Measurements from ENCODE around the gene ZNF341.

Gene ZNF341

DNA sequence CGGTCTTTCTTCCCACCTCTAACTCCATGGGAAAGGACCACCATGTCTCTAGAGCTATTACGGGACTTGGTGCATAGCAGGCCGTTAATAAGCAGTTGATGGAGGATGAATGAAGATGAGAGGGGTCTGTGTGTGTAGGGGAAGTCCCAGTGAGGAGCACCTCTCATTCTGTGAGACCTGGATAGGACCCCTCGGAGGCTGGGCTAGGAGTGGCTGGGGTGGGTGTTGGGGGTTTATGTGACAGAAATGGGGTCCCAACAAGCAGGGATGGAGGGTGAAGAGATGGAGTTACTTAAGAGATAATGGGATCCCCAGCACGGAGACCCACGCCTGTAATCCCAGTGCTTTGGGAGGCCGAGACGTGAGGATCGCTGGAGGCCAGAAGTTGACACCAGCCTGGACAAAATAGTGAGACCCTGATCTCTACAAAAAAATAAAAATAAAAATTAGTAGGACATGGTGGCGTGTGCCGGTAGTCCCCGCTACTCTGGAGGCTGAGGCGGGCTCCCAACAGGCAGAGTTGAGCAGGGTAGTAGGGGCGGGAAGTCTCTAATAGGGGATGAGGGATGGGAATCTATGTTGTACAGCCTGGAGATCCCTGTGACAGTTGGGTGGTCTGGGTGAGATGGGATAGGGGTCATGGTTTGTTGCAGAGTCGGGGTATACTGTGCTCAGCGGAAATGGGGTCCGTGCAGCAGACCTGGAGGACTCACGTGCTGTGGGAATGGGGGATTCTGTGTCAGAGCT, 677 bp upstream of the ZNF341 start:
- DNase-seq (ENCODE audit: low spot score) (no peak), ATAC-seq (ENCODE audit: low read depth) (no peak)
- H3K4me1 ChIP-seq (ENCODE audit: insufficient read depth, poor library complexity, severe bottlenecking) = peaks cover 12% of the 10 kb centered on the region
- peak overlapping the region; percentile 61 for H3K27ac ChIP-seq (ENCODE audit: poor library complexity, severe bottlenecking)
- peaks cover under 1% of the 10 kb centered on the region for H3K9me3 ChIP-seq (ENCODE audit: severe bottlenecking)
- H3K27me3 ChIP-seq (ENCODE audit: insufficient read depth, poor library complexity, severe bottlenecking) = no peaks in the 10 kb centered on the region
- no peaks in the 10 kb centered on the region for H3K36me3 ChIP-seq (ENCODE audit: low read depth)
- no peak for TF ChIP-seq CTCF (IDR thresholded peaks at IDR 0.05; ENCODE audit: poor library complexity, severe bottlenecking)
- H3K4me3 ChIP-seq (ENCODE audit: severe bottlenecking) = peak overlapping the region; percentile 41

DNA sequence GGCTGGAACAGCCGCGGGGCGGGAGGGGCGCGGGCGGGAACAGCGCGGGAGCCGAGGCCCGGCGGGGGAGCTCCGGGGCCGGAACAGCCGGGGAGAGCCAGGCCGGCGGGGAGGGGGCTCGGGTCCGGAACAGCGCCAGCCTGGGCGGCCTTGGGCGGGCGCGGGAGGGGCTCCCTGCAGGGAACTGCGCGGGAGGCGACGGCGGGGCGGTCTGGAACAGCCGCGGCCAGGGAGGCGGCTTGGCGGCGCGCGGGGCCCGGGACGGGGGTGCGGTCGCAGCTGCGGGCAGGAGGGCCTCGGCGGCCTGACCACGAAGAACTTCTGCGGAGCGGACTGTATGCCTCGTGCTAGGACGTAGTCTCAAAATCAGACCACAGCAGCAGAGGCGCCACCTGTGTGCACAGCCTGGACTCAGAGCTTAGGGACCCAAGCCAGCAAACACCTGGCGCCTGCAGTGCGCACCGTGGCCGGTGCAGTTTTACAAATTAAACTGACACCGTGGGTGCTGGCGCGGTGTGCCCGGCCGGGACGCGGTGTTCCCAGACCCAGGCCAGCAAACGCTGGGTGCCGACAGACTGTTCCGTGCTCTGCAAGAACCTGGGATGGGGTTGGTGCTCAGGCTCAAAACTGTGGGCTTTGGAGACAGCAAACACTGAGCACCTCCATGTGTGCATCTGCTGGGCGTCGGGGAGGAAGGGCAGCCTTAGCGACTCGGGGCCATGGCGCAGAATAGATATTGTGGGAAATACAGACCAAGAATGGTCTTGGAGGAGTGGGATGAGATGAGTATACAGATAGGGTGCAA, 572 bp downstream of the ZNF341 start:
- peaks cover 12% of the 10 kb centered on the region for H3K4me1 ChIP-seq (ENCODE audit: insufficient read depth, poor library complexity, severe bottlenecking)
- H3K27ac ChIP-seq (ENCODE audit: poor library complexity, severe bottlenecking) = peak overlapping the region; percentile 61

GRCh38 chr20:33733654-33734576, 2.1 kb downstream of the ZNF341 start:
- Histone ChIP-seq H3K4me3 (ENCODE audit: severe bottlenecking) (no peak overlapping the region), H3K9me3 (ENCODE audit: severe bottlenecking) (peaks cover 17% of the 10 kb centered on the region), H3K27me3 (ENCODE audit: insufficient read depth, poor library complexity, severe bottlenecking) (no peaks in the 10 kb centered on the region), H3K4me1 (ENCODE audit: insufficient read depth, poor library complexity, severe bottlenecking) (peaks cover 12% of the 10 kb centered on the region), H3K36me3 (ENCODE audit: low read depth) (no peaks in the 10 kb centered on the region), H3K27ac (ENCODE audit: poor library complexity, severe bottlenecking) (peak overlapping the region; percentile 61)
- ATAC-seq (ENCODE audit: low read depth) (peak; percentile 72), DNase-seq (ENCODE audit: low spot score) (no peak)
- TF ChIP-seq CTCF (IDR thresholded peaks at IDR 0.05; ENCODE audit: poor library complexity, severe bottlenecking) = no peak

More for the DNA sequence above, 572 bp downstream of the ZNF341 start:
- Histone ChIP-seq H3K36me3 (ENCODE audit: low read depth) (no peaks in the 10 kb centered on the region), H3K4me3 (ENCODE audit: severe bottlenecking) (peak overlapping the region; percentile 41), H3K9me3 (ENCODE audit: severe bottlenecking) (peaks cover 13% of the 10 kb centered on the region), H3K27me3 (ENCODE audit: insufficient read depth, poor library complexity, severe bottlenecking) (no peaks in the 10 kb centered on the region)
- peak; percentile 6 for TF ChIP-seq CTCF (IDR thresholded peaks at IDR 0.05; ENCODE audit: poor library complexity, severe bottlenecking)
- peak; percentile 56 for ATAC-seq (ENCODE audit: low read depth)
- DNase-seq (ENCODE audit: low spot score) = peak; percentile 94

- Histone ChIP-seq H3K4me3 (ENCODE audit: severe bottlenecking) (no peak overlapping the region), H3K9me3 (ENCODE audit: severe bottlenecking) (peaks cover 17% of the 10 kb centered on the region), H3K27ac (ENCODE audit: poor library complexity, severe bottlenecking) (no peak overlapping the region), H3K36me3 (ENCODE audit: low read depth) (no peaks in the 10 kb centered on the region), H3K27me3 (ENCODE audit: insufficient read depth, poor library complexity, severe bottlenecking) (no peaks in the 10 kb centered on the region), H3K4me1 (ENCODE audit: insufficient read depth, poor library complexity, severe bottlenecking) (peaks cover 12% of the 10 kb centered on the region)
- no peak for DNase-seq (ENCODE audit: low spot score)
- no peak for ATAC-seq (ENCODE audit: low read depth)
- TF ChIP-seq CTCF (IDR thresholded peaks at IDR 0.05; ENCODE audit: poor library complexity, severe bottlenecking) = no peak
Observed at GRCh38 chr20:33736962-33737361, 5.2 kb downstream of the ZNF341 start.

All from RWPE2 (cell line).